Omental fat pad (tissue), 4 donors: ENCODE measurements around the gene CCDC9. TPM values are rescaled to one million over a fixed set of nuclear protein-coding genes. Genes with fewer than 3 reads are reported as not detected.
"Not testable (repeated sequence)": the region's sequence is repeated elsewhere in the genome, so short reads cannot be mapped to it uniquely, and the experiment has no call there.

Source experiments
- ATAC-seq: fragments of 150-250 bp; one replicate; pipeline ENCODE4 v1.9.1; 2016; ENCODE audit warnings: mild to moderate bottlenecking, moderate library complexity; ENCODE audit not compliant: low FRiP score
- DNase-seq: peaks from one replicate; pipeline ENCODE4 v3.0.0-alpha.2; 2019; ENCODE audit warnings: low spot score
- CTCF ChIP-seq, 3 donors: fragments of 450-650 bp; IDR thresholded peaks; one replicate each; pipeline ENCODE4 v1.5.1; 2016 to 2017; ENCODE audit warnings: antibody characterized with exemption in 3 of 3, mild to moderate bottlenecking in 3 of 3, moderate library complexity in 2 of 3
- total RNA-seq, 4 donors: library from RNA; depleted of rRNA; stranded (reverse); fragments of >200 nt; gene quantifications; one replicate each; pipeline ENCODE4 v1.1.0, GENCODE V29; 2016

Gene CCDC9
- total RNA-seq, 4 donors from 2014 or later, result 8.2 to 16.7 (median 12.5) TPM

GRCh38 chr19:47257411-47258169 lies 1.3 kb downstream of the CCDC9 start:
- TF ChIP-seq CTCF (IDR thresholded peaks at IDR 0.05), result peak in 1 of 3 donors; percentile 2
- DNase-seq (no peak), ATAC-seq (peak; percentile 22)

DNA sequence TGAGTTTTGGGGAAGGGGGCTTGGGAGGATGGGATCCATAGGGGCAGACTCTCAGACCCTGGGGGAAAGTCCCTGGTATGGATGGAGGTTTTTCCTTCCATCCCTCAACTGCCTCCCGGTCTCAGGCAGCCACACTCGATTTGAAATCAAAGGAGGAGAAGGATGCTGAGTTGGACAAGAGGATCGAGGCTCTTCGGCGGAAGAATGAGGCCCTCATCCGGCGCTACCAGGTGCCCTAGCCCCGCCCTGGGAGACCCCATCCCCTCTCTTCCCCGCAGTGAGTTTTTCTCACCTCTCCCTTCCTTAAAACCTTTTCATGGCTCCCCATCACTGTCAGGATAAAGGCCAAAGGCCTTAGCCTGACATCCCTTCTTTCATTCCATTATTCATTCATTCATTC lies 2.1 kb downstream of the CCDC9 start:
- DNase-seq, result no peak
- no peak for TF ChIP-seq CTCF (IDR thresholded peaks at IDR 0.05)
- ATAC-seq, result no peak

GRCh38 chr19:47258895-47259555 lies 2.7 kb downstream of the CCDC9 start:
- no peak for TF ChIP-seq CTCF (IDR thresholded peaks at IDR 0.05)
- ATAC-seq (no peak), DNase-seq (no peak)

DNA sequence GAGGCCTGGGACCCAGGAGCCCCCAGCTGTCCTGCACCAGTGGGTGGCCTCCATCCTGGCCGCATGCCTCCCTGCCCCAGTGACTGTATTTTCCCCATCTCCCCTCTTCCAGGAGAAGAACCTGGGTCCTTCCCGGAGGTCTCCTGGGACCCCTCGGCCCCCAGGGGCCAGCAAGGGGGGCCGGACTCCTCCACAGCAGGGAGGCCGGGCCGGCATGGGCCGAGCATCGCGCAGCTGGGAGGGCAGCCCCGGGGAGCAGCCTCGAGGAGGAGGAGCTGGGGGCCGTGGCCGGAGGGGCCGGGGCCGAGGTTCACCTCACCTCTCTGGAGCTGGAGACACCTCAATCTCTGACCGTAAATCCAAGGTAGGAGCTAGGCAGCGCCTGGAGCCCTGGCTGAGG lies 4.2 kb downstream of the CCDC9 start:
- TF ChIP-seq CTCF (IDR thresholded peaks at IDR 0.05), result no peak
- DNase-seq, result no peak
- ATAC-seq, result no peak

DNA sequence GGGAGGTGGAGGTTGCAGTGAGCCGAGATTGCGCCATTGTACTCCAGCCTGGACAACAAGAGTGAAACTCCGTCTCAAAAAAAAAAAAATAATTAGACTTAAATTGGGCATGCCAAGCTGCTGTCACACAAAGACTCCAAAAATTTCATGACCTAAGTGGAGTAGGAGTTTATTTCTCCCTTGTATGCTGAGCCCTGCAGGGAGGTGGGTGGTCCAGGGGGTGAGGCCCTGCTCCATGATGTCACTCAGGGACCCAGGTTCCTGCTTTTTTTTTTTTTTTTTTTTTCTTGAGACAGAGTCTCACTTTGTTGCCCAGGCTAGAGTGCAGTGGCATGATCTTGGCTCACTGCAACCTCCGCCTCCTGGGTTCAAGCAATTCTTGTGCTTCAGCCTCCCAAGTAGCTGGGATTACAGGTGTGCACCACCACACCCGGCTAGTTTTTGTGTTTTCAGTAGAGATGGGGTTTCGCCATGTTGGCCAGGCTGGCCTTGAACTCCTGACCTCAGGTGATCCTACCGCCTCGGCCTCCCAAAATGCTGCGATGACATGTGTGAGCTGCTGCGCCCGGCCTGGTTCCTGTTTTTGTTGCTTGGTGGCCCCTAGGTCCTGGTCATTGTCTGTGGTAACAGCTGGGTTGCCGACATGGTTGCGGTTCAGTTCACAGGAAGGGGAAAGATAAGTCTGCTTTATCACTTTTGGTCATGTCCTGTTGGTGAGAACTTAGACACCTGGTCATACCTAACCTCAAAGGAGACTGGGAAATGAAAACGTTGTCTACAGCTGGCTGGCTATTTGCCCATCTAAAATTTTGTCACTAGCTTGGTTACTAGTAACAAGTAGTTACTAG lies 5.8 kb downstream of the CCDC9 start:
- DNase-seq, ATAC-seq: not testable (repeated sequence)

DNA sequence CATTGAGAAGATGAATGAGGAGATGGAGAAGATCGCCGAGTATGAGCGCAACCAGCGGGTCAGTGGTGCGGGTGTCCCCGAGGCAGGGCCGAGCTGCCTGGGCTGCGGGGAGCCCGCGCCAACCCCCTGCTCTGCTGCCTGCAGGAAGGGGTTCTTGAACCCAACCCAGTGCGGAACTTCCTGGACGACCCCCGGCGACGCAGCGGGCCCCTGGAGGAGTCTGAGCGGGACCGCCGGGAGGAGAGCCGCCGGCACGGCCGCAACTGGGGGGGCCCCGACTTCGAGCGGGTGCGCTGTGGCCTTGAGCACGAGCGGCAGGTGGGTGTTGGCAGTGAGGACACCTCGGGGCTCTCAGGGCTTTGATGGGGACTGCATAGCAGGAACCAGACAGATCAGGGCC lies 8.3 kb downstream of the CCDC9 start:
- DNase-seq, result no peak
- TF ChIP-seq CTCF (IDR thresholded peaks at IDR 0.05), result no peak
- no peak for ATAC-seq

DNA sequence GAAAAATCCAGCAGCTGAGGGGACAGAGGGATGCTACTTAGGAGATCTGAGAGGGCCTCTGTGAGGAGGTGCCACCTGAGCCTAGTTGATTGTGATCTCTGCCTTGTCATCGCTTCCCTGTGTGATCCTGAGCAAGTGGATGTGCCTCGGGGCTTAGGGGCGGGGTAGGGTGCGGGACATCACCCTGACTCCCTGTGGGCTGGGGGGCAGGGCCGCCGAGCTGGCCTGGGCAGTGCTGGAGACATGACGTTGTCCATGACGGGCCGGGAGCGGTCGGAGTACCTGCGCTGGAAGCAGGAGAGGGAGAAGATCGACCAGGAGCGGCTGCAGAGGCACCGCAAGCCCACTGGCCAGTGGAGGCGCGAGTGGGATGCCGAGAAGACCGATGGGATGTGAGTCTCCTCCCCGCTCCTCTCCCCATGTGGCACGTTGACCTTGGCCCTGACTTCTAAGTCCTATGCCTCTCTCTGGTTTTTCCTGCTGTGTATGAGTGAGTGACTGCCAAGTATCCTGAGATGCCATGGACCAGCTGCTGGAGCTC lies 10.1 kb downstream of the CCDC9 start:
- DNase-seq (no peak), ATAC-seq (no peak)
- no peak for TF ChIP-seq CTCF (IDR thresholded peaks at IDR 0.05)
